Gastrocnemius medialis (tissue), 4 donors: ENCODE measurements around the gene CA4.
"Not testable (repeated sequence)": the region's sequence is repeated elsewhere in the genome, so short reads cannot be mapped to it uniquely, and the experiment has no call there.

Source experiments
- CTCF ChIP-seq, 5 experiments: fragments of 450-650 bp in 3 of 5; fragments of 200-600 bp in 2 of 5; sonication (generic) in 2 of 5; IDR thresholded peaks in 4 of 5; conservative IDR thresholded peaks in 1 of 5; 1 replicate in 4 of 5; 2 replicates in 1 of 5; pipeline ENCODE4 v1.5.1; 2016 to 2019; ENCODE audit warnings: antibody characterized with exemption in 5 of 5, mild to moderate bottlenecking in 3 of 5, moderate library complexity in 3 of 5
- POLR2A ChIP-seq, 2 donors: fragments of 450-650 bp; IDR thresholded peaks; one replicate each; pipeline ENCODE4 v1.6.1; 2017; ENCODE audit warnings: antibody characterized with exemption in 2 of 2, mild to moderate bottlenecking in 2 of 2, moderate library complexity in 2 of 2

- not testable (repeated sequence) for TF ChIP-seq CTCF (IDR thresholded peaks at IDR 0.05 in 4 of 5, conservative IDR thresholded peaks at IDR 0.05 in 1 of 5); POLR2A (IDR thresholded peaks at IDR 0.05)
These were observed 49.2 kb upstream of the CA4 start for GRCh38 chr17:60100577-60100976.
